Iris pigment epithelial cell (primary cell): ENCODE measurements around the gene NTHL1.

ENCODE experiments used
- DNase-seq: peaks from one replicate; pipeline ENCODE4 v3.0.0-alpha.2; 2011; ENCODE audit warnings: low read depth

Gene NTHL1

DNA sequence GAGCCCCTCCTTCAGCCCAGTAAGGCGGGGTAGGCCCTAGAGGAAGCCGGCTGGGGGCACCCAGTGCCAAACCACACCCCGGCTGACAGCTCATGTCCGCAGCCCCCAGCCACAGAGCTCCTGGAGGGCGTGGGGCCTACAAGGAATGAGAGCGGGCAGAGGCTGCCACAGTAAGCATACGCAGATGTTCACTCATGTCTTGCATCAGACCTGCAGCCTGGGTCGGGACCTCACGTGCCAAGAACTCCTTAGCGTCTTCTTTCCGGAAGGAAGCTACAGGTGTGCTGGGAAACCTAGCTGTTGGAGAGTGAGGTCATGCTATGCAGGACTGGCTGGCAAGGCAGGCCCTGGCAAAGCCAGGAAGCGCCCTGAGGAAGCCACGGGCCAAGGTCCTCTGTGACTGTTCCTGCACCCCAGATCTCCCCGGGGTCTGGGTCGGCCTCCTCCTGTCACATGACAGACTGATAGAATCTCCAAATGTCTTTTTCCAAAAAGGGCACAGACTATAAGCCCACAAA lies 39.6 kb downstream of the NTHL1 start:
- peak; percentile 57 for DNase-seq

DNA sequence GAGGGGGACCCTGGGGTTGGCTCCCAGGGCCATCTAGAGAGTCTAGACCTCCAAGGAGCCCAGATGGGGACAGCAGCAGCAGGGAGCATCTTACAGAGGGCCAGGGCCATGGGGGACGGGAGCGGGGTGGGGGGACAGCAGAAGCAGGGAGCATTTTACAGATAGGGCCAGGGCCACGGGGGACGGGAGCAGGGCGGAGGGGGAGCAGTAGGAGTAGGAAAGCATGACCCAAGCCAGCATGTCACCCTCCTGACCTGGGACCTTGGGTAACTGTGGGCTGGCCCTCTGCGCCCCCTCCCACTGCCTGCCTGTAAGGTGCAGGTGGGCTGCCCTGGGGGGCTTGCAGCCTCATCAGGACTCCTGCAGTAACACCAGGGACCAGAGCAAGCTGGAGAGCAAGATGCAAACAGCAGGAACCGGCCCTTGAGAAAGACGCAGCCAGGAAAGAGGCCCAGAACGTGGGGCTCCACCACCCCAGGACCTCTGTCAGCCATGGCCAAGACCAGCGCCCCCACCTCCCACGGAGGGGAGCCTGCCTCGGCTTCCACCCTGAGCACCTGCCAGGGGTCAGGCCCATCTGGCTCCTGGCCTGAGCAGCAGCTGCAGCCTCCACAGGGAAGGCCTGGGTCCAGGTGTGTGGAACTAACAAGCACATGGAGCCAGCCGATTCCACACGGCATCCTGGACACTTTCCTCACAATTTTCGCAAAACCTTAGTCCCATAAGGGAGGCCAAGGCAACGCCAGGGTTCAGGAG lies 40.4 kb downstream of the NTHL1 start:
- no peak for DNase-seq

DNA sequence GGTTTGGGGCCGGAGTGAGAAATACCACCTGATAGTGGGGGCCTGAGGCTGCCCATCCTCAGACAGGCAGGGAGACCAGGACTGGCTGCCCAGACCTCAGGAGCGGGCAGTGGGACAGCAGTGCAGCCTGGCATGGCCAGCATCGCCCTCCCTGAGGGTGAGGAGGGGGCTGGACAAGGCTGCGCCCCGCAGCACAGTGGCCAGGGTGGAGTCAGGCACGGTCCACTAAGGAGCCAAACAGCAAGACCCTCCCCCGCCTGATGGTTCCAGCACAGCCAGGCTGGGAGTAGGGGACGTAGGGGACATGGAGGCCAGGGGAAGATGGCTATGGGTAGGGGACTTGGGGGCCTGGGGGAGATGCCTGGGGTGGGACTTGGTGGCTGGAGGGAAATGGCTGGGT lies 41.3 kb downstream of the NTHL1 start:
- DNase-seq, result no peak

DNA sequence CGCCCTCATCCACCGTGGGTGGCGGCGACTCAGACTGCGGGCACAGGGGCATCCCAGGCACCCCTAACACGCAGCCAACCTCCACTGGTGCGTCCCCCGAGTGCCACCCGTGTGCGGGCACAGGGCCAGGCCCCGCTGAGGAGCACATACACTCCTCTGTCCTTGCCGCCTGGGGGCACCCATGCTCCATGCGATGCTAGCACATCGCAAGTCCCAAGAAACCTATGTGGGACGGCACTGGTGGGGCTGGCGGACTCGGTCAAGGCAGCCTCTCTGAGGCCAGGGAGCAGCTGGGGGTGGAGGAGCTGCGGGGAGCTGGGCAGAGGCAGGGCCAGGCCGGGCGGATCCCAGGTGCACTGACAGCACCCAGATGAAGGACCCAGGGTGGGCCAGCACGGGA lies 42.0 kb downstream of the NTHL1 start:
- no peak for DNase-seq

DNA sequence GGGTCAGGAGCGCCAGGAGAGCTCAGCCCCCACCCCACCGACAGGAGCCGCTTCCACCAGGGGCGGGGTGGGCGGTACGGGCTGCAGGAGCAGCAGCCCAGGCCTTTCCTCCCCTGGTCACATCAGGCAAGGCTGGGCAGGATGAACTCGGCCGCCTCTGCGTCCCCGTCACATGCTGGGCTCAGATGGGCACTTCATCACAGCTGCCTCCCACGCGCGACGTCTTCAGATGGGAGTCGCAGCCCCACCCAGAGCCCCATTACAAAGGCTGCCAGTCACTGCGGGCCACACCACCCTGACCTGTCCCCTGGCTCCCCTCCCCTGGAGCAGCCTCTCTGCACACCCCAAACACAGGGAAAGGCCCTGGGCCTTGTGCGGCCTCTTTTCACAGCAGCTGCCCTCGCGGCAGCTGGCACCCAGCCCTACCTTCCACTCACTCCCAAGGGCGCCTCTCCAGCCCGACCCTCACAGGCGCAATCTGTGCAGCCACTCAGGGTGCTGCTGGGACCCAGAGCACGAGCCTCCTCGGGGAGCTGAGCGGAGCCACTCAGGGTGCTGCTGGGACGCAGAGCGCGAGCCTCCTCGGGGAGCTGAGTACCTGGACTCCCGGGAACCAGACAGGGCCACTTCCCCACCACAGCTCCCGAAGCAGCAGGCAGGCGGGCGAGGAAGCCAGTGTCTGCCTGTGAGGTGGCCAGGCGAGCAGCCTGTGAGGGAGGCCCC lies 42.7 kb downstream of the NTHL1 start:
- no peak for DNase-seq

DNA sequence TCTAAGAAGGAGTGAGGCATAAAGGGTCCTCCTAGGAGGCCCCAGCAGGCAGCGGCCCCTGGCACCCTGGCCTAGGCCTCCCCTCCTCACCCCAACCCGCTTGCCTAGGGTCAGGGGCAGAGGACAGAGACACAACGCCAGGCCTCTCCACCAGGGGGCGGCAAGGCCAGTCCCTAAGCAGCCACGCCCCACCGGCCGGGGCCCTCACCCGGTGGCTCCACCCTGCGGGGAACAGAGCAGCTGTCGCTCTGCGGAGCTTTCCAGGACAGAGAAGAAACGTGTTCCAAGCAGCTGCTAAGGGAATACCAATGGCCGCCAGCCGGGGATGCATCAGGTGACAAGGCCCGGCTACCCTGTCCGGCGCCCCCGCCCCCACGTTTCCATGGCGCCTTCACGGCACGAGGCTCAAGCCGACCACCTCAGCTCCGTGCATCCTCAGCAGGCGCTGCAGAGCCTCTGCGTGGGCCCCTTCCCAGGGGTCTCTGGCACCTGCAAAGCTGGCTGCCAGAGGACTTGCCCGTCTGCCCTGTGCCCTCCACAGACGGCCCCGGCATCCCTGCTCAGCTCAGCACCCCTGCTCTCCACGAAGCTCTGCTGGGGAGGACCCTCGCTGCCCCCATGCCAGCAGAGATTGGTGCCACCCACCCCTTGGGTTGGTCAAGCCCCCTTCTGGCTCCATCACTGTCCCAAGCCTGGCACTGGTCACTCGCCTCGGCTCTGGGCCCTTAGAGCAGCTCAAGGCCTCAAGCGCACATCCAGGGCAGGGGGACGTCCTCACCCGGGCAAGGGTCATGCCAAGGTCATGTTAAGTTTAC lies 43.6 kb downstream of the NTHL1 start:
- peak; percentile 79 for DNase-seq

DNA sequence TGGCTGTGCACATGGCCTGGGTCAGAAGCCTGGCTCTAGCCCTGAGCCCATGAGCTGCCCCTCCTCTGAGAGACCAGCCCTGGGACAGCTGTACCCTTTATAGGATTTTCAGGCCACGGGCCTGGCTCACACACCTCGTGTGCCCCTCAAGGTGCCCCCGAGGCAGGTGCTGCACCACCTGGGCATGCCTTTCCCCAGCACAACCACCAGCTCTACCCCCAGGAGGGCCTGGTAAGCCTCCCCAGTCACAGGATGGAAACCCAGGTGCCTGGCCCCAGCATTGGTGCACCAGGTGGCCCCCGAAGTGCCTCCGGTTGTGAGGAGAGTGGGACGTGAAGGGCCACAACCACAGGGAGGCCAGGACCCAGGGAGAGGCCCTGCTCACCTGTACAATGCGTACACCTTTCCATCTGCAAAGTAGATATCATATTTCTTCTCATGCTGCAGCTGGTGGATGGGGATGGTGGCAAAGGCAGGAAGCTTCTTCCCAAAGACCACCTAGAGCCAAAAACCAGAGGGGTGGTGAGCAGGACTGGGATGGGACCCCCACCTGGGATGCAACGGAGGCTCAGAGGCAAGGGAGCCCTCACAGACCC lies 44.3 kb downstream of the NTHL1 start:
- DNase-seq, result no peak

DNA sequence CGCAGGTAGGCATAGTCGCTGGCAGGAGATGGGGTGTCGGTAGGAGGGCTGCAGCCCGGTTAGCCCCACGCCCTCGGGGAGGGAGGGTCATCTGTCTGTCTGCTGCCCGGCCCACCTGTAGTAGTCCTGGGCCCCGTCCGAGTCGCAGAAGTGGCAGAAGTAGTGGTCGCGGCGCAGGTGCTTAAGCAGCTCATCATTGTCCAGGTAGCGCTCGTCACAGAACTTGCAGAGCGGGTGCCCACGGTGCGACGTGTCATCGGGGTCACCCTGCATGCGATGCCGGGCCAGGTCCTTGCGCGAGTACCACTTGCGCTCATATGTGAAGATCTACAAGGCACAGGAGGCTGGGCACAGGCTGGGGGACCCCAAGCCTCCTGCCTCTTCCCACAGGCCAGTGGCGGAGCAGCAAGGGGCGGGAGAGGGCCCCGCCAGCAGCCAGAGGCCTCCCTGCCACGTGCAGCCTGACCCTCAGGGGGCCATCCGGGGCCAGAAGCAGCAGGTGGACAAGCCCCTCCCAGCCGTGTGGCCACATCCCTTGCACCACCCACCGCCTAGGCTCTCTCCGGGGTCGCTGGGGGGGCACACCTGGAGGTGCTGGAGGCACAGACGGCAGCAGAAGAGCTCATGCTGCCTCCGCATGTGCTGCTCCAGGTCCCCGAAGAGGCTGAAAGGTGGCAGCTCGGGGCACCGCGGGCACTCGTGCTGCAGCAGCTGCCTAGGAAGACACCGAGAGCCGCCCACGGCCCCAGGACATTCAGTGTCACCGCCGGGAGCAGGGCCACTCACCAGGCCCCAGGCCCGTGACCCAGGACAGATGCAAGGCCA lies 45.0 kb downstream of the NTHL1 start:
- no peak for DNase-seq

DNA sequence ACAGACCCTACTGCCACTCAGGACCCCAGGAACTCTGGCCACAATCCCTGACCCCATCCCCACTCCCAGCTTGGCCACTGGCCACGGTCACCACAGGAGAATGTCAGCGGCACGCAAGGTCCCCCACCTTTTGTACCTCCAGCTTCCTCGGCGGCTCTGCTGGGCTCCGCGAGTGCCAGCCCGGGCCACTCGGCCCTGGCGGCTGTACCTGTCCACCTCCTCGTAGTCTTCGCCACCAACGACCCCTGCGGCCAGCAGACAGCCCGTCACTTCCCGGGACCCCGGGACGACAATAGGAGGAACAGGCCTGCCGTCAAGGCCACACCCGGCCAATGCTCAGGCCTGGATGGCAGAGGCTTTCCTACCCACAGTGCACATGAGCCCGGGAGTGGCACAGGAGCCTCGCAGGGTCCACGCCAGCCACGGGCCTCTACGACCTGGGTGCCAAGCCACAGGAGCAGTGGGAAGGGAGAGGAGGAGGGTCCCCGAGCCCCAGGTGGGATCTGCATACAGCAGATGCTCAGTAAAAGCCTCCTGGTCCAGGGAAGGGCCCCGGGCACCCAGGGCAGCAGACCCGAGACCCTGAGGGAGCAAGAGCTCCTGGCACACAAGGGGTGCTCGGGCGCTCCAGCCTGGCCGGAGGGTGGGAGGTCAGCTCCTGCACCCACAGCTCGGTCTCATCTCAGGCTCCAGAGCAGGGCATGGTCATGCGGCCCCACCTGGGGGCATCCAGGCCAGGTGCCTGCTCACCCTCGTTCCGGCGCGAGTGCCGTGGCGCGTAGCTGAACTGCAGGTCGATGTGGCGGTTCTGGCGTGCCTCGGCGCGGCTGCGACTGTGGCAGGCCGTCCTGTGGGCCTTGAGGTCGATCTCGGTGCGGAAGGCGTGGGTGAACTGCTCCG lies 45.9 kb downstream of the NTHL1 start:
- DNase-seq, result no peak

DNA sequence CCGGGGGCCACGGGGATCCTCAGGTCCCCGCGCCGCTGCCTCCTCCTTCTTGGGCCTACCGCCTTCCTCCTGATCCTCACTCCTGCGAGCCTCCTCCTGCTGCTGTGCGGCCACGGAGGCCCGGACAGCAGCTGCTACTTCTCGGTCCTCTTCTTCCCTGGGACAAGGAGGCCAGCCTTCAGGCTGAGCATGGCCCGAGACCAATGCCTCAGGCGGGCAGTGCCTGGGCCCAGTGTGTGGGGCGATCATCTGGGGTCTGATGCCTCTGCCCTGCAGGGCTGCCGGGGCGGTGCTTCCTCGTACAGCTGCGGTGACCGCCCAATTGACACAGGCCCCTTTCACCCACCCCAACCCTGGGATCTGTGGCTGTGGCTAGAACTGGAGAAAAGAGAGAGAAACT lies 46.6 kb downstream of the NTHL1 start:
- DNase-seq, result no peak

DNA sequence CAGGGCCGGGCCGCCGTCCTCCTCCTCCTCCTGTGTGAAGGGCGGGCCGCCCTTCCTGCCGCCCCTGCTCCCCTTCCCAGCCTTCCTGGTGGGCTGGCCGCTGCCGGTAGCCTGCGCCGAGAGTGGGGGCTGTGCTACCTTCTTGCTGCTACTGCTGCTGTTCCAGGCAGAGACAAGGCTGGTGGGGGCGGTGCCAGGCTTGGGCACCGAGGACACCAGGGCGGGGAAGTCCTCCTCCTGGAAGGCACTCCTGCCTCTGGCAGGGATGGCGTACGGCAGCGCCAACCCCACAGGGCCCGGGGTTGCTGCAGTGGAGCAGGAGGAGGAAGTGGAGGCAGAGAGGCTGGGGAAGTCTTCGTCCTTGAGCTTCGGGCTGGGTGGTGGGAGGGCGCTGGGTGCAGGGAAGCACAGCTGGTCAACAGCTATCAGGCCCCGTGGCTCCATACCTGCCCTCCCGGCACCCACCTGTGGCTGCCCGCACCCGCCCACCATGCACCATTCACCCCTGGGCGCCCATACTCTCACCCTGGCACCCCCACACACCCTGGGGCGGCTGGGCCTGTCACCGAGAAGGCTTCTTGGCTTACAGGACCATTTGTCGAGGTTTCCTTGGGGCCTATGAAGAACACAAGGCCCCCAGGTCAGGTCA lies 47.6 kb downstream of the NTHL1 start:
- DNase-seq, result no peak

DNA sequence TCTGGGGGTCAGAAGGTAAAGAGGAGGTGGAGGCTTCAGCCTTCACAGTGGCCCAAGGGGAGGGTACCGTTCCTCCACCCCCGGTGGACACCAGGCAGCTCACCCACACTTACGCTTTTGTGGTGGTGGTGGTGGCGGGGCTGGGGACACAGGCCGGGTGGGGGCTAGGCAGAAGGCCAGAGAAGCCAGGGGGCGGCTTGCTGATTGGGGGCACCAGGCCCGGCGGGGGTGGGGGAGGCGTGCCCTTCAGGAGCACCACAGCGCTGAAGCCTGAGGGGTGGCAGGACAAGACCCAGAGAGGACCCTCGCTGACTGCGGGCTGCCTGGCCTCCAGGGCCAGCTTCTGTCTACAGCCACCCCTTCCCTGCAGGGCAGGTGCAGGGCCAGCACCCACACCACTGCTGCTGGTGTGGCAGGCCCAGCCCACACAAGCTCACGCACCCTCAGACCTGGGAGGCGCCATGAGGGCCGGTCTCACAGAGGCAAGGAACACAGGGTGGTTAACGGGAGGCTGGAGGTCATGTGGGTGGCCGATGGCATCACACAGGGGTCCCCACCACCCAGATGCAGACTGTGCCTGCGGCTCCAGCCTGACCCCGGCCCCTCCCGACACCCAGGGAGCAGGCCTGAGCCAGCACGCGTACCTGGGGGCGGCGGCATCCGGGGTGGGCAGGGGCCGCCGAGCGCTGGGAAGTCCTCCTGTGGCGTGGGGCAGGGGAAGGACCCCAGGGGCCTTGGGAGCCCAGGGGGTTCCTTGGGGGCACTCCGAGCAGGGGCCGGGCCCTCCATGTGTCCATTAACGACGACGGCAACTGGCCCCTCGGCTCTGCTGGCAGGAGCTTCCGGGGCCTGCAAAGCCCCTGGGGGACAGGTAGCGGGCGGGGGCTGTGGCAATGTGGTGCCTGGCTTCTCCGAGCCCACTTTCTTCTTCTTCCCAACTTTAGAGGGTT lies 48.5 kb downstream of the NTHL1 start:
- DNase-seq, result no peak

DNA sequence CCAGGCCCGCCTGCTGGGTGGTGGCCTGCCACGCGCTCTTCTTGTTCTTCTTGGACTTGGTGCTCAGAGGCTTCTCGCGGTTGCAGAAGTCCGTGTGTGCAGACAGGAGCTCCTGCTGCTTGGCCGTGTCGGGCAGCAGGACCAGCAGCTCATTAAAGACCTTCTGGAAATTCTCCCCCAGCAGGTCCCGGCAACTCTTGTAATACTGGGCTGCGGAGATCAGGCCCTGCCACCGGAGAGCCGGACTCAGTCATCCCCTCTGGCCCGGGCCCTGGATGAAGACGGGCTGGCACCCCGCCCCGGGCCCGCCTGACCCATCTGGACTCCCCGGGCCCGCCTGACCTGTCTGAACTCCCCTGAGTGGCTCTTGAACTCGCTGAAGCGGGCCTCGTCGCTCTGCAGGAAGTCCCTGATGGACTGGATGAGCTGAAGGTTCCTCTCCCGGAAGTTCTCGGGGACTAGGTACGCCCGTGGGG lies 49.2 kb downstream of the NTHL1 start:
- DNase-seq, result no peak

DNA sequence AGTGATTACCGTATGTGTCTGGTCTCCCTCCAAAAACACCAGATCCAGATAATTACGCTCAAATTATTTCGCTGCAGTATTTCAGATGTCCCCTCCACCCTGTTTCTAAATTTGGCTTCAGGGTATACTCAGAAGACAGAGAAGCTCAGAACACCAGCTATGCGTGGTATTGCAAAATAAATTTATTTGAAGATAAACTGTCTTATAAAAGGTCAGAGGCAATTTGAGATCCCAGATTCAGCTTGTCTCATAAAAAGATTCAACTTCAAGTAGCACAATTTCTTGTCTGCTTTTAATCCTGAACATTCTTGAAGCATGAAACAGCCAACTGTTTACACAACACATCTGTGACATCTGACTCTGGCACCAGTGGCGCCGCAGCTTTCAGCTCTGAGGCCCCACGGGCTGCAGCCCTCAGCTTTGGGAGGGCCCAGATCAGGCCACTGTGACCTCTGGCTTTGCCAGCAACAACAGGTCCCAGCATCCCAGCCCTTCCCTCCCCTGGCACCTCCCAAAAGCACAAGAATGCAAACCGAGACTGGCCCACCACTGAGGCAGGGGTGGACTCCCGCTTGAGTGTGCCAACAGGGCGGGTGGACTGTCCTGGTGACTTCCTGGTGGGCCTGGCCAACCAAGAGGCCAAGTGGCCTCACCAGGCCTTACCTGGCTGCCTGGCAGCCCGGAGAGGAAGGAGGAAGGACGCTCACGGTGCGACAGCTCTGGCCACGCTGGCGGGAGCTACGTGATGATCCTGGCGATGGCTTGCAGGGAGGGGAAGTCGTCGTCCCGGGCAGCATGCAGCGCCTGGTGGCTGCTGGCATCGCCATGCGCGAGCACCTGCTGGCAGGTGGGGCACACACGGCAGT lies 49.9 kb downstream of the NTHL1 start:
- DNase-seq, result peak; percentile 78

DNA sequence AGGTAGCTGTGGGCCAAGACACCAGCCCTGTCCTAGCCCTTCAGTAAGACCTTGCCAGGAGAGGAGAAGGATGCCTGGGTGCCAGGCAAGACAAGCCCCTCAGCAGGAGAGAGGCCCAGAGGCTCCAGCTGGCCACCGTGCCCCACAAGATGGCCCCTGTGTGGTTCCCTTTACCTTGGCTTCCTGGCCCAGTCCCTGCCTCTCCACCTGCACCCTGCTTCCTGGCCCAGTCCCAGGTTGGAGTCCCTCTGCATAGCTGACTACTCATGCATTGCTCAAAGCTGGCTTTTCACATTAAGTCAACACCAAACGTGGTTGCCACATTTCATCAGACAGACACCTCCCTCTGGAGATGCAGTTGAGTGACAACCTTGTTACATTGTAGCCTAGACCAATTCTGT lies 53.9 kb downstream of the NTHL1 start:
- peak; percentile 62 for DNase-seq

DNA sequence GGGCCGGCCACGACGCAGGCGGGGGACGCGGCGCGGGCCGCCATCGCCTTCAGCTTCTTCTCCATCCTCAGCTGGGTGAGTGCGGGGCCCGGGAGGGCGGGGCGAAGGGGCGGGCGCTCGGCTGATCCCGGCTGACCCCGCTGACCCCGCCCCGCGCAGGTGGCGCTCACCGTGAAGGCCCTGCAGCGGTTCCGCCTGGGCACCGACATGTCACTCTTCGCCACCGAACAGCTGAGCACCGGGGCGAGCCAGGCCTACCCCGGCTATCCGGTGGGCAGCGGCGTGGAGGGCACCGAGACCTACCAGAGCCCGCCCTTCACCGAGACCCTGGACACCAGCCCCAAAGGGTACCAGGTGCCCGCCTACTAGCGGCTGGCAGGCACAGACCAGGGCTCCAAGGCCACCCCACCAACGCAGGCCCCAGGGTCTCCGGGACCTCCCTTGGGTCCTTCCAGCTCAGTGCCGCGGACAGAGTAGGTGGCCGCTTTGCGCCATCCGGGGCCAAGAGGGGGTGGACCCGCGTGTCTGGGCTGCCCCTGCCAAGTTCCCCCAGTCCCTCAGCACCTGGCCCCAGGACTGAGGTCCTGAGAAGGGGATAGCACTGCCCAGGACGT lies 54.8 kb downstream of the NTHL1 start:
- DNase-seq, result no peak
